Cardiac fibroblast (primary cell): ENCODE data around the gene NRCAM.

Source experiments
- DNase-seq, 2 donors: peaks; one replicate each; pipeline versions ENCODE4 v3.0.0 to v3.0.0-alpha.2; 2010; ENCODE audit warnings: low read depth in 2 of 2
- H3K4me3 ChIP-seq, 2 donors: replicated peaks in 1 of 2; 1 replicate in 1 of 2; 2 replicates in 1 of 2; pipeline ENCODE4 v1.5.1; 2011; ENCODE audit warnings: low read depth in 2 of 2, low read length in 2 of 2, mild to moderate bottlenecking in 2 of 2, moderate library complexity in 1 of 2
- TF ChIP-seq, protein P1 (sequence below): IDR thresholded peaks from one replicate; pipeline ENCODE4 v1.5.1; 2011; ENCODE audit warnings: low read depth, mild to moderate bottlenecking, low read length, inconsistent platforms

Gene NRCAM

DNA sequence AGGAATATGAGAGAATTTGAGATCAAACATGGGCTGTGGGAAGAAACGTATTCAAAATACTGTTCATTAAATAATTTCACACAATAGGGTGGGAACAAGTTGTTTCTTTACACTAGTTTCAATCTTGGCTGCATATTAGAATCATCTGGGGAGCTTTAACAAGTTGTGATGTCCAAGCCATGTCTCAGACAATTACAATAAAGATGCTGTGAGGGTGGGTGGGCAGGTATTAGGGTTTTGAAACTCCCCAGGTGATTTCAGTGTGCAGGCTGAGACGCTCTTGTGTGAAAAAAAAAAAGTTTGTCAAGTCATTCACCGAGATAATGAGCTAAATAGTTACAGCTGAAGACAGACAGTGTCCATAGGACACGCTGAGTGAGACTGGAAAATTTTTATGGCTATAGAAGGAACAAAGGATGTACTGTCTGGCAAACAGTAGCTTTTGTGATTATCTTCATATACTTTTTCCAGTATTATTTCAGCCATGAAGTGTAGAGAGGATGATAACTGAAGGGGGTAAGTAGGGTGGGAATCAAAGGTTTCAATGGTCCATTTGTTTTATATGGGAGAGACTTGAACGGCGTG lies 313.5 kb downstream of the NRCAM start:
- TF ChIP-seq, protein P1, sequence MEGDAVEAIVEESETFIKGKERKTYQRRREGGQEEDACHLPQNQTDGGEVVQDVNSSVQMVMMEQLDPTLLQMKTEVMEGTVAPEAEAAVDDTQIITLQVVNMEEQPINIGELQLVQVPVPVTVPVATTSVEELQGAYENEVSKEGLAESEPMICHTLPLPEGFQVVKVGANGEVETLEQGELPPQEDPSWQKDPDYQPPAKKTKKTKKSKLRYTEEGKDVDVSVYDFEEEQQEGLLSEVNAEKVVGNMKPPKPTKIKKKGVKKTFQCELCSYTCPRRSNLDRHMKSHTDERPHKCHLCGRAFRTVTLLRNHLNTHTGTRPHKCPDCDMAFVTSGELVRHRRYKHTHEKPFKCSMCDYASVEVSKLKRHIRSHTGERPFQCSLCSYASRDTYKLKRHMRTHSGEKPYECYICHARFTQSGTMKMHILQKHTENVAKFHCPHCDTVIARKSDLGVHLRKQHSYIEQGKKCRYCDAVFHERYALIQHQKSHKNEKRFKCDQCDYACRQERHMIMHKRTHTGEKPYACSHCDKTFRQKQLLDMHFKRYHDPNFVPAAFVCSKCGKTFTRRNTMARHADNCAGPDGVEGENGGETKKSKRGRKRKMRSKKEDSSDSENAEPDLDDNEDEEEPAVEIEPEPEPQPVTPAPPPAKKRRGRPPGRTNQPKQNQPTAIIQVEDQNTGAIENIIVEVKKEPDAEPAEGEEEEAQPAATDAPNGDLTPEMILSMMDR, result no peak
- H3K4me3 ChIP-seq, result no peak overlapping the region
- DNase-seq, result no peak

DNA sequence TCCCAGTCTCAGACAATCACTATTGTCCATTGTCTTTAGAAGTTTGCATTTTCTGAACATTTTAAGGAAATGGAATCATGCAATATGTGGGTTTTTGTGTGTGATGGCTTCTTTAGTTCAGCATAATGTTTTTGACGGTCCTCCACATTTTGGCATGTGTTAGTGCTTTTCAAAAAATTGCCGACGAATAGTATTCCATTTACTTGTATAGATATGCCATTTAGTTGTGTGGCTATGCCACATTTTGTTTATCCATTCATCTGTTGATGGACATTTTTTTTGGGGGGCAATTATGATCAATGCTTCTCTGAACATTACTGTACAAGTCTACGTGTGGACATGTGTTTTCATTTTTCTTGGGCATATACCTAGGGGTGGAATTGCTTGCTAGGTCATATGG lies 314.1 kb downstream of the NRCAM start:
- no peak overlapping the region for H3K4me3 ChIP-seq
- TF ChIP-seq, protein P1, result no peak
- DNase-seq, result no peak

DNA sequence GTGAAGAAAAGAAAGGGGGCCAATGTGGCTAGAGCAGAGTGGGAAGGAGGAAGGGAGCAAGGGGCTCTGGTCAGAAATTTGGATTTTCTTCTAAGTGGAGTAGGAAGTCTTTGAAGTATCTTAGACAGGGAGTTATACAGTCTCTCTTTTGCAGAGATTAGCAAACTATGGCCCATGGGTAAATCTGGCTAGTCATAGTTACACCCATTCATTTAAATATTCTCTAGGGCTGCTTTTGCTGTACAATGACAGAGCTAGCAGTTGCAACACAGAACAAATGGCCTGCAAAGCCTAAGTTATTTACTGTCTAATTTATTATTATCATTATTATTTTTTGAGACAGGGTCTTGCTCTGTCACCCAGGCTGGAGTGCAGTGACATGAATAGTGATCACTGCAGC lies 315.6 kb downstream of the NRCAM start:
- DNase-seq, result no peak
- TF ChIP-seq, protein P1, result no peak
- H3K4me3 ChIP-seq, result no peak overlapping the region

DNA sequence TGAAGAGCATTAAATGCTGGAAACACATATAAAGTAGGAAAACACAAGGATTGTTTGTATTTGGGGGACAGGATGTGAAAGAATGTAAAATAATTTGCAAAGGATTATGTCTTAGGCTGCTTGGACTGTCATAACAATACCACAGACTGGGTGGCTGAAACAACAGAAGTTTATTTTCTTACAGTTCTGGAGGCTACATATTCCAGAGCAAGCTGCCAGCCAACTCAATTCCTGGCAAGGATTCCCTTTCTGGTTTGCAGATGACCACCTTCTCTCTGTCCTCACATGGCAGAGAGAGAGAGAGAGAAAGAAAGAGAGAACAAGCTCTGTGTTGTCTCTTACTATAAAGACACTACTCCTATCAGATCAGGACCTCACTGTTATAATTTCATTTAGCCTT lies 317.3 kb downstream of the NRCAM start:
- TF ChIP-seq, protein P1, result no peak
- H3K4me3 ChIP-seq, result no peak overlapping the region
- peak in 1 of 2 donors; percentile 46 for DNase-seq

DNA sequence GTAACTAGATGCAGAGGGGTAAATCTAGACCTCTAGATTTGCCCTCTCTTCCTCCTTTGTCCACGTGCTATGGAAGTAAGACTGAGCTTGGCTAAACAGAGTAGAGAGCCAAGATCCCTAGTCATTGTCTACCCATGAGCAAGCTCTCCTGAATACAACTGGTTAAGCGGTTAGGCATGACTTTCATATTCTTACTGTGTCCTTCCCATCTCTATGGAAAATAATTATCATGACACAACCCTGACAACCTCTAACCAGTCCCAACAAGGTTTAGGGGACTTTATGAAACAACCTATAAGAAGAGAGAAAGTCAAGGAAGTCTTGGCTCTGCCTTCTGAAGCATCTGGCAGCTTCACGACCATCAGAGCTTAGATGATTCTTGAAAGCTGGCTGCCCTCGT lies 318.2 kb downstream of the NRCAM start:
- TF ChIP-seq, protein P1, result no peak
- no peak overlapping the region for H3K4me3 ChIP-seq
- no peak for DNase-seq

DNA sequence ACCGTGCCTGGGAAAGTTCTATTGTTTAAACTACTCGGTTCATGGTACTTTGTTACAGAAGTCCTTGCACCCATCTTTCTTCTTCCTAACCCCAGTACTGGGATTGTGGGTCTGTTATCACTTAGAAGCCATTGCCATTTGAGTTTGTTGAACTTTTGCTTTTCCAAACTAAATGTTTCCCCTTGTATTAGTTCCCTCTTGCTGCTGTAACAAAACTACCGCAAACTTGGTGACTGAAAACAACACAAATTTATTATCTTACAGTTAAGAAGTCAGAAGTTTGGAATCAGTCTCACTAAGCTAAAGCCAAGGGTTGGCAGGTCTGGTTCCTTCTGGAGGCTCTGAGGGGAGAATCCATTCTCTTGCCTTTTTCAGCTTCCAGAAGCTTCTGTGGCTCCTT lies 319.2 kb downstream of the NRCAM start:
- no peak overlapping the region for H3K4me3 ChIP-seq
- TF ChIP-seq, protein P1, result no peak
- no peak for DNase-seq

DNA sequence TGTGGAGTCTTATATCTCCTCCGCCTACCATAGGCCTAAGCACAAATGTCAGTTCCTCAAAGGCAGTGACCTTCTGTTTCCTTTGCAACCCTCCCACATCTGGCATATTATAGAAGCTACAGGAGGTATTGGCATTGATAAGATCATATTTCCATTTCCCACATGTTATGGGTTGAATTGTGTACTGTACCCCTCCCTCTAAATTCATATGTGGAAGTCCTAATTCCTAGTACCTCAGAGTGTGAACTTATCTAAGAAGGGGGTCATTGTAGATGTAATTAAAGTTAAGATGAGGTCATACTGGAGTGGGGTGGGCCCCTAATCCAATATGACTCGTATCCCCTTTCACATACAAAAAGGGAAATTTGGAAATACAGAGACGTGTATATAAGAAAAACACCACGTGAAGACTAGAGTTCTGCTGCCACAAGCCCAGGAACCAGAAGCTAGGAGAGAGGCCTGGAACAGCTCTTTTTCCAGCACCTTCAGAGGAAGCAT lies 320.0 kb downstream of the NRCAM start:
- H3K4me3 ChIP-seq, result no peak overlapping the region
- TF ChIP-seq, protein P1, result no peak
- no peak for DNase-seq
